Measurements from ENCODE around the gene AP3S1.

AP3S1 gene

GRCh38 chr5:115842089-115842935 is 577 bp downstream of the AP3S1 start (continued):
- TF ChIP-seq ZNF785 (tag by site-specific recombination; IDR thresholded peaks at IDR 0.05) = no peak
- TF ChIP-seq ZNF600 (tag by site-specific recombination; IDR thresholded peaks at IDR 0.05) = no peak
- TF ChIP-seq PRDM1 (tag by site-specific recombination; IDR thresholded peaks at IDR 0.05) = no peak
- TF ChIP-seq KLF16 (tag by site-specific recombination; IDR thresholded peaks at IDR 0.05) = no peak; the same call in 1 of the 2 replicates
- no peak for TF ChIP-seq IKZF3 (tag by site-specific recombination; IDR thresholded peaks at IDR 0.05)
- TF ChIP-seq ZNF777 (tag by site-specific recombination; IDR thresholded peaks at IDR 0.05; ENCODE audit: borderline replicate concordance) = peak; percentile 38; the same call in 1 of the 2 replicates
- TF ChIP-seq ZNF548 (tag by site-specific recombination; IDR thresholded peaks at IDR 0.05) = no peak
- no peak for TF ChIP-seq ZNF645 (tag by site-specific recombination; IDR thresholded peaks at IDR 0.05)
- TF ChIP-seq ZNF596 (tag by site-specific recombination; IDR thresholded peaks at IDR 0.05) = 0 out of 2 replicates have a peak, but pooled peaks have one; percentile 8
- 0 out of 2 replicates have a peak, but pooled peaks have one; percentile 46 for TF ChIP-seq ZNF558 (tag by site-specific recombination; IDR thresholded peaks at IDR 0.05)
- no peak for TF ChIP-seq ZNF174 (tag by site-specific recombination; IDR thresholded peaks at IDR 0.05)
- TF ChIP-seq ZBTB26 (tag by site-specific recombination; optimal IDR thresholded peaks at IDR 0.05) = no peak
- TF ChIP-seq ZNF776 (tag by site-specific recombination; IDR thresholded peaks at IDR 0.05; ENCODE audit: borderline replicate concordance) = no peak
- TF ChIP-seq ZNF391 (tag by site-specific recombination; IDR thresholded peaks at IDR 0.05; ENCODE audit: borderline replicate concordance, low read depth) = no peak
- no peak for TF ChIP-seq ZNF211 (tag by site-specific recombination; IDR thresholded peaks at IDR 0.05; ENCODE audit: low read depth)
- TF ChIP-seq BCL11B (tag by site-specific recombination; IDR thresholded peaks at IDR 0.05; ENCODE audit: low read depth) = no peak
- no peak for TF ChIP-seq TCF7L2 (IDR thresholded peaks at IDR 0.05; ENCODE audit: borderline replicate concordance, low read depth, low read length)
- no peak for TF ChIP-seq ZSCAN4 (tag by site-specific recombination; IDR thresholded peaks at IDR 0.05)
- no peak; the same call in 1 of the 2 replicates for TF ChIP-seq ZSCAN5A (tag by site-specific recombination; IDR thresholded peaks at IDR 0.05)
- TF ChIP-seq ZNF610 (tag by site-specific recombination; IDR thresholded peaks at IDR 0.05; ENCODE audit: borderline replicate concordance) = no peak
- no peak for TF ChIP-seq HOXA7 (CRISPR knock-in tag; IDR thresholded peaks at IDR 0.05; ENCODE audit: borderline replicate concordance)
- no peak for TF ChIP-seq ZNF10 (tag by site-specific recombination; IDR thresholded peaks at IDR 0.05)
- no peak for TF ChIP-seq ZNF354C (tag by site-specific recombination; IDR thresholded peaks at IDR 0.05; ENCODE audit: borderline replicate concordance, low read depth)
- no peak for TF ChIP-seq ZNF146 (tag by site-specific recombination; IDR thresholded peaks at IDR 0.05)
- TF ChIP-seq ZBTB17 (tag by site-specific recombination; IDR thresholded peaks at IDR 0.05) = 0 out of 2 replicates have a peak, but pooled peaks have one; percentile 31
- TF ChIP-seq ZSCAN23 (tag by site-specific recombination; IDR thresholded peaks at IDR 0.05) = no peak
- TF ChIP-seq ZNF571 (tag by site-specific recombination; IDR thresholded peaks at IDR 0.05) = no peak
- no peak for TF ChIP-seq PRDM2 (tag by site-specific recombination; IDR thresholded peaks at IDR 0.05; ENCODE audit: borderline replicate concordance)
- no peak for TF ChIP-seq ZNF24 (tag by site-specific recombination; IDR thresholded peaks at IDR 0.05)

Measured in HEK293 (cell line).